ENCODE measurements around the gene EID1.

GRCh38 chr15:48913141-48913540 lies 35.2 kb downstream of the EID1 start:
- TF ChIP-seq GABPA (IDR thresholded peaks at IDR 0.05 in 1 of 2, conservative IDR thresholded peaks at IDR 0.05 in 1 of 2) (no peak), CTCF (IDR thresholded peaks at IDR 0.05; ENCODE audit: low read depth, low read length, missing input control) (no peak), HNF4A (conservative IDR thresholded peaks at IDR 0.05) (no peak), MAX (IDR thresholded peaks at IDR 0.05) (no peak), TAF1 (conservative IDR thresholded peaks at IDR 0.05) (no peak), NR2F2 (IDR thresholded peaks at IDR 0.05) (no peak), SP1 (IDR thresholded peaks at IDR 0.05) (no peak), REST (IDR thresholded peaks at IDR 0.05) (no peak), JUND (IDR thresholded peaks at IDR 0.05) (no peak)
